Activated naive CD4-positive, alpha-beta T cell treated with Interleukin-2 at 50 U/mL for 16 hours (primary cell): ENCODE measurements around the gene ABCD1.
"Not testable (repeated sequence)": the region's sequence is repeated elsewhere in the genome, so short reads cannot be mapped to it uniquely, and the experiment has no call there.

Experiments
- DNase-seq: peaks from one replicate; pipeline ENCODE4 v3.0.0-alpha.2; 2020

The ABCD1 gene

GRCh38 chrX:153694687-153695270 lies 29.9 kb upstream of the ABCD1 start:
- DNase-seq = no peak

DNA sequence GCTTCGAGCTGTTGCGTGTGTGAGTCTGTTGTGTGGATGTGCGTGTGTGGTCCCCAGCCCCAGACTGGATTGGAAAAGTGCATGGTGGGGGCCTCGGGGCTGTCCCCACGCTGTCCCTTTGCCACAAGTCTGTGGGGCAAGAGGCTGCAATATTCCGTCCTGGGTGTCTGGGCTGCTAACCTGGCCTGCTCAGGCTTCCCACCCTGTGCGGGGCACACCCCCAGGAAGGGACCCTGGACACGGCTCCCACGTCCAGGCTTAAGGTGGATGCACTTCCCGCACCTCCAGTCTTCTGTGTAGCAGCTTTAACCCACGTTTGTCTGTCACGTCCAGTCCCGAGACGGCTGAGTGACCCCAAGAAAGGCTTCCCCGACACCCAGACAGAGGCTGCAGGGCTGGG lies 28.6 kb upstream of the ABCD1 start:
- no peak for DNase-seq

GRCh38 chrX:153696538-153696937 lies 28.1 kb upstream of the ABCD1 start:
- DNase-seq = not testable (repeated sequence)

GRCh38 chrX:153696986-153697722 lies 27.5 kb upstream of the ABCD1 start:
- not testable (repeated sequence) for DNase-seq

- no peak for DNase-seq
Observed at GRCh38 chrX:153697924-153698865, 26.5 kb upstream of the ABCD1 start.

GRCh38 chrX:153699210-153699783 lies 25.4 kb upstream of the ABCD1 start:
- DNase-seq = not testable (repeated sequence)

- not testable (repeated sequence) for DNase-seq
Observed at GRCh38 chrX:153699784-153700371, 24.8 kb upstream of the ABCD1 start.

DNA sequence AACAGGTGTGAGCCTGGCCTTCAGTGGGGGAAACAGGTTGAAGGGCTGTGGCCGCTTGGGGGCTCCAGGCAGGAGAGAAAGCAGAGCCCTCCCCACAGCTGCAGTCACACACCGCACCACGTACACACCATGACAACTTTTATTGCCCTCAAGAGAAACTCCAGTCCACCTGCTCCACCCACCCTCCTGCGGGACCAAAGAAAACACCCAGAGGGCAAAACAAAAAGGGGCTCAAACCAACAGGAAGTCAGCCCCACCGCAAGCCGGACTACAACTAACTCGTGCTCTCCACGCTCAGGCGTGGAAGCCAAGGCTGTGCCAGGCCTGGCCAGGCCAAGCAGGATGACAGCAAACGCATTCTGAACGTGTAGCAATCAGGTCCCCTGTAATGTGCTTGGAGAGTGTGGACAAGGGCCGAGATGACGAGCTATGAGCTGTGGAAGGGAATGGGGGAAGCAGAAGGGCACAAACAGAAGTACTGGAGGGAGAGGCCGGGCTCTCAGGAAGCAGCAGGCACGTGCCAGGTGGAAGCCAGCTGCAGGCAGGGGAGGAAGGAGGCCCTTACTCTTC lies 24.2 kb upstream of the ABCD1 start:
- no peak for DNase-seq

GRCh38 chrX:153700967-153701366 lies 23.7 kb upstream of the ABCD1 start:
- DNase-seq = no peak

- DNase-seq = no peak
Observed at GRCh38 chrX:153701706-153702105, 22.9 kb upstream of the ABCD1 start.

DNA sequence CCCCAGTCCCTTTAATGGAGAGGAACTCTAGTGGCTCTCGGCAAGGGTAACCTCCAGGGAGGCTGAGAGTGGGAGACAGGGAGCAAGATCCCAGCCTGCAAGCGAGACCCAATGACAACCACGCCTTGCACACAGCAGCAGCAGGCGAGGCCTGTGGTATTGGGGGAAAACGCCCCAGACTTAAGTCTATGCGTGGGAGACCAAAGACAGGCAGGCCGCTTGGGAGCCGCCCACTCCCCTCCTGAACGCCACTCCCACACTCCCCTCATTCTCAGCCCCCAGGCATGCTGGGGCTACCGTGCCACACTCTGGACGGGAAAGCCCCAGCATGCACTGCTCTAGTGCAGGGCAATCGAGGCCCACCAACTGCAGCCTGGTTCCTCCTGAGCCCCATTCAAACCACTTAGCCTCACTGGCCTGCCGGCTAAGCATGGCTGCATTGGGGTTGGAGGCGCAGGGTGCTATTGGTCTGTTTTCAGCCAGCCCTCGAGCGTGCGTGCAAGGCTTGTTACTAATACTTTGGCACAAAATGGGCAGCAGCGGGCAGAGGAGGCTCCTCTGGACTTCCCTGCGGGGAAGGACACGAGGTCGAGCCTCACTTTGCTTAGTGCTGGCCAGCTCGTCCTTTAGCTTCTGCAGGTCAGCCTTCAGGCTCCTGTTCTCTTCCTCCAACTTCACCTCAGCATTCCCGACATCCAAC lies 22.2 kb upstream of the ABCD1 start:
- DNase-seq = no peak

DNA sequence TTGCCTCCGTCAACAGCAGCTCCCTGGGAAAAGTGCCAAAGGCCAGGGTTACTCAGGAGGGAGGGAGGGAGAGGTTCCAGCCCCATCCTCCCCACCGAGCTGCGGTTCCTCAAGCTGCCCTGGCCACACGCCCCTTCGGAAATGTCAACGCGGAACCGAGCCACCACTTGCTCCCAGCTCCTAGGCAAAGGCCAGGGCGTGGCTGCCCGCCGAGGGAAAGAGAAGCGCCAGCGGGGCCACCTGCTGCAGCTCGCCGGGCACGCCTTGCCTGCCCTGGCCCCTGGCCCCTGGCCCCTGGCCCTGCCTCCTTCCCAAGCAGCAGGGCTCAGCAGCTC lies 21.7 kb upstream of the ABCD1 start:
- DNase-seq = no peak

- DNase-seq = no peak
Observed at GRCh38 chrX:153704021-153704526, 20.6 kb upstream of the ABCD1 start.

GRCh38 chrX:153704631-153705402 lies 19.8 kb upstream of the ABCD1 start:
- DNase-seq = not testable (repeated sequence)

- DNase-seq = not testable (repeated sequence)
Observed at GRCh38 chrX:153705403-153706060, 19.1 kb upstream of the ABCD1 start.

- DNase-seq = no peak
Observed at GRCh38 chrX:153706799-153707198, 17.9 kb upstream of the ABCD1 start.

DNA sequence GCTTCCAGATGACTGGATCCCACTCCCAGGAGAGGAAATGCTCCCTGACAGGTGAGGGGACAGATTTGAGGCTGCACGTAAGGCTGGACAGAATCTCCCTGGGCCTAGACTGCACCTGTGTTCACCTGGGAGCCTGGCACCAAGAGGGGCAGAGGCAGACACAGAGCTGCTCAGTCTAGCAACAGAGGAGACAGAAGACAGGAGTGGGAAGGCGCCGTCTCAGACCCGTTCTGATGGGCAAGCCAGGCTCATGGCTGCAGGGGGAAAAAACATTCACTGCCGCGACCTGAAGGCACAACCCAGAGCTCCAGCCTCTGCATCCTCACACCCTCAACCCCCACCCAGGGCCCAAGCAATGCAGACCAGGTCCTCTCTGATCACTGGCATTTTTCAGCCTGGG lies 17.2 kb upstream of the ABCD1 start:
- no peak for DNase-seq

DNA sequence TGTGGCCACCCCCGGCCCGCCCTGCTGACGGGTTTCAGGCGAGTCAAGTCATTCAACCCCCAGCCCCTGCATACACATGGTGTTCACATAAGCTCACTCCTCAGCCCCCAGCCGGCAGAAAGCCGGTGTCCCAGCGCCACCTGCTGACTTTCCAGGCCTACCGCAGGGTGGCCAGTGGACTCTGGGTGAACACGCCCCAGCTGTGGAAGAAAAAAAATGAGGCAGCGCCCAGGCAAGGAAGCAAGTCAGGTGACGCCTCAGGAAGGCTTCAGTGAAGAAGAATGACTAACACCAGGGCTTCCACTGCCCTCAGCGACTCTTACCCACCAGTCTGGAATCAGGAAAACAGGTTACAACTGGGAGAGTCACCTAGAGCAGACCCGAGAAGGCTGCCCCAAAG lies 16.2 kb upstream of the ABCD1 start:
- peak; percentile 44 for DNase-seq

GRCh38 chrX:153709726-153710674 lies 14.7 kb upstream of the ABCD1 start:
- no peak for DNase-seq
